ENCODE data around the gene CDON.

DNA sequence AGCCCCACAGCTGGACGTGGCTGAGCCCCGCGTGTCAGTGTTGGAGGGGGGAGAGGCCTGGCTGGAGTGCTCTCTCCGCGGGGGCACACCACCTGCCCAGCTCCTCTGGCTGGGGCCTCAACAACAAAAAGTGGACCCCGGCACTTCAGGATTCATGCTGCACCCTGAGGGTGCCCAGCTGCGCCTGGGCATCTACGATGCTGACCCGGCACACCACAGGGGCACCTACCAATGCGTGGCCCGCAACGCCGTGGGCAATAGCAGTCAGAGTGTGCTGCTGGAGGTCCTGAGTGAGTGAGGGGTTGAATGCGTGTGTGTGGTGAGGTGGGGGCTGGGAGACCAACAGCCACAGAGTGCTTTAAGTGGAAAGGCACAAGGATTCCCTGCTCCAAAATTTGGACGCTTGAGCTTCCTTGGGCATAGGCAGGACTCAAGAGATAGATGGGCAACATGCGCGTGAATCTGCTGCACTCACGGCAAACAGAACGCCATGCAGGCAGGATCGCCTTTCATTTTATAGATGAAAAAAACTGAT is 109.2 kb downstream of the CDON start:
- TF ChIP-seq, protein P1, sequence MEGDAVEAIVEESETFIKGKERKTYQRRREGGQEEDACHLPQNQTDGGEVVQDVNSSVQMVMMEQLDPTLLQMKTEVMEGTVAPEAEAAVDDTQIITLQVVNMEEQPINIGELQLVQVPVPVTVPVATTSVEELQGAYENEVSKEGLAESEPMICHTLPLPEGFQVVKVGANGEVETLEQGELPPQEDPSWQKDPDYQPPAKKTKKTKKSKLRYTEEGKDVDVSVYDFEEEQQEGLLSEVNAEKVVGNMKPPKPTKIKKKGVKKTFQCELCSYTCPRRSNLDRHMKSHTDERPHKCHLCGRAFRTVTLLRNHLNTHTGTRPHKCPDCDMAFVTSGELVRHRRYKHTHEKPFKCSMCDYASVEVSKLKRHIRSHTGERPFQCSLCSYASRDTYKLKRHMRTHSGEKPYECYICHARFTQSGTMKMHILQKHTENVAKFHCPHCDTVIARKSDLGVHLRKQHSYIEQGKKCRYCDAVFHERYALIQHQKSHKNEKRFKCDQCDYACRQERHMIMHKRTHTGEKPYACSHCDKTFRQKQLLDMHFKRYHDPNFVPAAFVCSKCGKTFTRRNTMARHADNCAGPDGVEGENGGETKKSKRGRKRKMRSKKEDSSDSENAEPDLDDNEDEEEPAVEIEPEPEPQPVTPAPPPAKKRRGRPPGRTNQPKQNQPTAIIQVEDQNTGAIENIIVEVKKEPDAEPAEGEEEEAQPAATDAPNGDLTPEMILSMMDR (IDR thresholded peaks at IDR 0.05), result no peak
- TF ChIP-seq SIN3A (IDR thresholded peaks at IDR 0.05; ENCODE audit: borderline replicate concordance, insufficient read depth, low read depth, low read length), result no peak
- TF ChIP-seq POLR2AphosphoS5 (IDR thresholded peaks at IDR 0.05; ENCODE audit: low read depth, low read length), result no peak

All from Panc1 (cell line).